ENCODE data around the gene SPEM3.

- TF ChIP-seq CTCF (IDR thresholded peaks at IDR 0.05 in 8 of 11, conservative IDR thresholded peaks at IDR 0.05 in 3 of 11) = no peak
- TF ChIP-seq POLR2A (IDR thresholded peaks at IDR 0.05) = no peak
- no peak for TF ChIP-seq POLR2AphosphoS5 (IDR thresholded peaks at IDR 0.05)
These were observed 47.8 kb downstream of the SPEM3 start for GRCh38 chr17:7476494-7476893.

Data from spleen (tissue), 7 donors.